Inflammatory macrophage treated with lipopolysaccharide for 4 hours (primary cell): ENCODE results near the gene DPH7.
"Not testable (repeated sequence)": the region's sequence is repeated elsewhere in the genome, so short reads cannot be mapped to it uniquely, and the experiment has no call there.

Source experiments
- DNase-seq: peaks from one replicate; pipeline ENCODE4 v3.0.0-alpha.2; 2020

Gene DPH7

GRCh38 chr9:137580209-137580953 lies 1.7 kb upstream of the DPH7 start:
- DNase-seq = no peak

GRCh38 chr9:137579259-137579604 lies 507 bp upstream of the DPH7 start:
- DNase-seq = no peak

GRCh38 chr9:137575716-137576411 lies 2.9 kb downstream of the DPH7 start:
- DNase-seq = no peak

GRCh38 chr9:137575364-137575715 lies 3.4 kb downstream of the DPH7 start:
- no peak for DNase-seq

GRCh38 chr9:137574192-137574591 lies 4.5 kb downstream of the DPH7 start:
- DNase-seq = no peak

- DNase-seq = no peak
Measured at GRCh38 chr9:137570566-137570965, 8.2 kb downstream of the DPH7 start.

GRCh38 chr9:137569609-137570203 lies 9.0 kb downstream of the DPH7 start:
- DNase-seq = no peak

- not testable (repeated sequence) for DNase-seq
Measured at GRCh38 chr9:137568445-137568844, 10.3 kb downstream of the DPH7 start.

GRCh38 chr9:137564817-137565411 lies 13.8 kb downstream of the DPH7 start:
- no peak for DNase-seq

GRCh38 chr9:137564134-137564533 lies 14.6 kb downstream of the DPH7 start:
- DNase-seq = no peak

GRCh38 chr9:137558127-137558526 lies 20.6 kb downstream of the DPH7 start:
- DNase-seq = no peak

GRCh38 chr9:137556069-137556838 lies 22.5 kb downstream of the DPH7 start:
- no peak for DNase-seq

GRCh38 chr9:137555179-137555578 lies 23.5 kb downstream of the DPH7 start:
- no peak for DNase-seq

GRCh38 chr9:137554349-137554748 lies 24.4 kb downstream of the DPH7 start:
- no peak for DNase-seq

- DNase-seq = not testable (repeated sequence)
Measured at GRCh38 chr9:137553654-137554053, 25.1 kb downstream of the DPH7 start.

GRCh38 chr9:137552022-137552768 lies 26.5 kb downstream of the DPH7 start:
- DNase-seq = peak; percentile 7

- peak; percentile 93 for DNase-seq
Measured at GRCh38 chr9:137551264-137552021, 27.3 kb downstream of the DPH7 start, which contains the start of gene MRPL41. Gene MRPL41 (plus strand): TSS chr9:137551879. CDS start chr9:137552082, 203 bp downstream.

GRCh38 chr9:137550958-137551263 lies 27.8 kb downstream of the DPH7 start:
- not testable (repeated sequence) for DNase-seq

- peak; percentile 81 for DNase-seq
Measured at GRCh38 chr9:137550231-137550621, 28.5 kb downstream of the DPH7 start, which contains the start of gene PNPLA7. Gene PNPLA7 (minus strand): TSS chr9:137550402. CDS start chr9:137550197, 205 bp downstream.

- no peak for DNase-seq
Measured at GRCh38 chr9:137547687-137548543, 30.8 kb downstream of the DPH7 start.
